ENCODE measurements around the gene EVI2B. TPM values are rescaled to one million over a fixed set of nuclear protein-coding genes. Genes with fewer than 3 reads are reported as not detected.
A peak's percentile ranks its signal among the peaks of the same experiment; 100 is the strongest.
"Not testable (repeated sequence)": the region's sequence is repeated elsewhere in the genome, so short reads cannot be mapped to it uniquely, and the experiment has no call there.

The EVI2B gene
- total RNA-seq, 2 experiments from 2014 or later, result 17.4 to 71.0 TPM

DNA sequence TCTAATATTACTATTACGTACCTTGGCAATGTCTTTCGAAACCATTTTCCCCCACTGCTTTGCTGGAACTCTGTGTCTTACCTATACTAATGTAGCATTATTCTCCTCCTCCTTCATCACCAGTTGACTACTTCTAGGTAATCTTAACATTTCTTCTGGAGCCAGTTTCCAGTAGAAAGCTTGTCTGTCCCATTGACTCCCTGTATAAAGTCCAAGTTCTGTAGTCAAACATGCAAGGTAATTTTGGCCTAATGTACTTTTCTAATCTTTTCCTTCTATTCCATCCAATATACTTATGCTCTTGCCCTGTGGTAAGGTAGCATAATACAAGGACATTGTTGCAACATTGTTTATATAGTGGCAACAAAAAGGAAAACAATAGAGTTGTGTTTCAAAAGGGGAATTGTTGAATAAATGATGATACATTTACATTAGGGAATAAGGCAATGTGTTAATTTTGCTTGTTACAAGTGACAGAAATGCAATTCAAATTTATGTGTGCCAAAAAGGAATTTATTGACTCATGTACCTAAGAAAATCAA is 44.7 kb downstream of the EVI2B start:
- intact Hi-C loops (cut with micrococcal nuclease; ENCODE audit: unreplicated experiment), result no loop called here
- H3K9me3 ChIP-seq (ENCODE audit: low read length), result no peaks in the 10 kb centered on the region
- no peak overlapping the region for H2AFZ ChIP-seq (ENCODE audit: low read length)
- no peak overlapping the region for H3K4me3 ChIP-seq (ENCODE audit: low read depth, low read length, poor library complexity, severe bottlenecking)
- no peak for DNase-seq (ENCODE audit: low spot score)
- H3K9me2 ChIP-seq (ENCODE audit: insufficient read depth, low read length), result no peaks in the 10 kb centered on the region
- no peaks in the 10 kb centered on the region for H3K79me2 ChIP-seq (ENCODE audit: insufficient read depth, low read depth, low read length)
- H3K27ac ChIP-seq (ENCODE audit: low read depth, low read length, poor library complexity, severe bottlenecking), result no peak overlapping the region
- no peak overlapping the region for H3K4me2 ChIP-seq (ENCODE audit: low read length)
- no TSS peak for BruUV-seq (replicated peaks)
- POLR2A ChIA-PET, result no interaction called here
- no peak for TF ChIP-seq EZH2phosphoT487 (IDR thresholded peaks at IDR 0.05; ENCODE audit: borderline replicate concordance, low read depth, low read length)
- TF ChIP-seq, protein P1, sequence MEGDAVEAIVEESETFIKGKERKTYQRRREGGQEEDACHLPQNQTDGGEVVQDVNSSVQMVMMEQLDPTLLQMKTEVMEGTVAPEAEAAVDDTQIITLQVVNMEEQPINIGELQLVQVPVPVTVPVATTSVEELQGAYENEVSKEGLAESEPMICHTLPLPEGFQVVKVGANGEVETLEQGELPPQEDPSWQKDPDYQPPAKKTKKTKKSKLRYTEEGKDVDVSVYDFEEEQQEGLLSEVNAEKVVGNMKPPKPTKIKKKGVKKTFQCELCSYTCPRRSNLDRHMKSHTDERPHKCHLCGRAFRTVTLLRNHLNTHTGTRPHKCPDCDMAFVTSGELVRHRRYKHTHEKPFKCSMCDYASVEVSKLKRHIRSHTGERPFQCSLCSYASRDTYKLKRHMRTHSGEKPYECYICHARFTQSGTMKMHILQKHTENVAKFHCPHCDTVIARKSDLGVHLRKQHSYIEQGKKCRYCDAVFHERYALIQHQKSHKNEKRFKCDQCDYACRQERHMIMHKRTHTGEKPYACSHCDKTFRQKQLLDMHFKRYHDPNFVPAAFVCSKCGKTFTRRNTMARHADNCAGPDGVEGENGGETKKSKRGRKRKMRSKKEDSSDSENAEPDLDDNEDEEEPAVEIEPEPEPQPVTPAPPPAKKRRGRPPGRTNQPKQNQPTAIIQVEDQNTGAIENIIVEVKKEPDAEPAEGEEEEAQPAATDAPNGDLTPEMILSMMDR (conservative IDR thresholded peaks at IDR 0.05; ENCODE audit: low read length), result no peak
- peaks cover 32% of the 10 kb centered on the region for H3K36me3 ChIP-seq (ENCODE audit: insufficient read depth, low read length)
- CTCF ChIA-PET (ENCODE audit: unreplicated experiment), result no interaction called here
- no peaks in the 10 kb centered on the region for H4K20me1 ChIP-seq (ENCODE audit: insufficient read depth, low read length)
- no peaks in the 10 kb centered on the region for H3K4me1 ChIP-seq (ENCODE audit: insufficient read depth, low read length, poor library complexity, severe bottlenecking)

DNA sequence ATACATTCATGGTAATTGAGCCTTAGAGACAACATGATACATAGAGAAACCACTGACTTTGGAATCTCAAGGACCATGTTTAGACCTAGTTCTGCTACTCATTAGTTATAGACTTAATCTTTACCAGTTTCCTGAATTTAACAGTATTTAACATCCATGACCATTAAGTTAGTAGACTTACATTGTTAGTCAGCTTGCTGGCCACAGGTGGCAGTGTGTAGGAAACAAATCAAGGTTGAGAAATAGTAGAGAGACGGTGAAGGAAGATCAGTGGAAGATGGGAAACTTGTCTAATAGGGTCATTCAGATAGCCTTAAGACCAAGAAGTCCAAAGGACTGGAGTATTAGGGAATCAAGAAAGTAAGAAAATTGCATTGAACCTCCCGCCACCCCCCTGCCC is 47.8 kb downstream of the EVI2B start:
- Histone ChIP-seq H3K9me3 (ENCODE audit: low read length) (no peaks in the 10 kb centered on the region), H2AFZ (ENCODE audit: low read length) (no peak overlapping the region), H3K4me2 (ENCODE audit: low read length) (no peak overlapping the region), H3K27ac (ENCODE audit: low read depth, low read length, poor library complexity, severe bottlenecking) (no peak overlapping the region), H4K20me1 (ENCODE audit: insufficient read depth, low read length) (no peaks in the 10 kb centered on the region), H3K9me2 (ENCODE audit: insufficient read depth, low read length) (no peaks in the 10 kb centered on the region), H3K4me1 (ENCODE audit: insufficient read depth, low read length, poor library complexity, severe bottlenecking) (no peaks in the 10 kb centered on the region), H3K79me2 (ENCODE audit: insufficient read depth, low read depth, low read length) (no peaks in the 10 kb centered on the region), H3K4me3 (ENCODE audit: low read depth, low read length, poor library complexity, severe bottlenecking) (no peak overlapping the region), H3K36me3 (ENCODE audit: insufficient read depth, low read length) (peaks cover 30% of the 10 kb centered on the region)
- no TSS peak for BruUV-seq (replicated peaks)
- intact Hi-C loops (cut with micrococcal nuclease; ENCODE audit: unreplicated experiment), result no loop called here
- ChIA-PET POLR2A (interaction anchor here (0.6 to 1.0 kb wide), 2 partner anchors 24 to 877 kb away, joined by 3 to 5 read pairs; no protein-coding TSS in a partner anchor), CTCF (ENCODE audit: unreplicated experiment) (no interaction called here)
- TF ChIP-seq, protein P1 (conservative IDR thresholded peaks at IDR 0.05; ENCODE audit: low read length), result peak; percentile 75
- no peak for TF ChIP-seq EZH2phosphoT487 (IDR thresholded peaks at IDR 0.05; ENCODE audit: borderline replicate concordance, low read depth, low read length)
- DNase-seq (ENCODE audit: low spot score), result peak; percentile 21

DNA sequence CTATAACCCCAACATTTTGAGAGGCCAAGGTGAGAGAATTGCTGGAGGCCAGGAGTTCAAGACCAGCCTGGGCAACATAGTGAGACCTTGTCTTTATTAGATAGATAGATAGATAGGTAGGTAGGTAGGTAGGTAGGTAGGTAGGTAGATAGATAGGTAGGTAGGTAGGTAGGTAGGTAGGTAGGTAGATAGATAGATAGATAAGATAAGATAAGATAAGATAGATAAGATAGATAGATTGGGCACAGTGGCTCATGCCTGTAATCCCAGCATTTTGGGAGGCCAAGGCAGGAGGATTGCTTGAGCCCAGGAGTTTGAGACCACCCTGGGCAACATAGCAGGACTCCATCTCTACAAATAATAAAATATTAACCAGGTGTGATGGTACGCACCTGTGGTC is 50.9 kb downstream of the EVI2B start:
- H3K9me2 ChIP-seq (ENCODE audit: insufficient read depth, low read length); CTCF ChIA-PET (ENCODE audit: unreplicated experiment); H3K4me2 ChIP-seq (ENCODE audit: low read length); DNase-seq (ENCODE audit: low spot score); intact Hi-C loops (cut with micrococcal nuclease; ENCODE audit: unreplicated experiment); H3K9me3 ChIP-seq (ENCODE audit: low read length); H3K27ac ChIP-seq (ENCODE audit: low read depth, low read length, poor library complexity, severe bottlenecking); H3K4me1 ChIP-seq (ENCODE audit: insufficient read depth, low read length, poor library complexity, severe bottlenecking); H4K20me1 ChIP-seq (ENCODE audit: insufficient read depth, low read length); H2AFZ ChIP-seq (ENCODE audit: low read length); POLR2A ChIA-PET; H3K79me2 ChIP-seq (ENCODE audit: insufficient read depth, low read depth, low read length); H3K4me3 ChIP-seq (ENCODE audit: low read depth, low read length, poor library complexity, severe bottlenecking); BruUV-seq (replicated peaks): not testable (repeated sequence)
- peaks cover 26% of the 10 kb centered on the region for H3K36me3 ChIP-seq (ENCODE audit: insufficient read depth, low read length)

Measured in OCI-LY7 (cell line).